Left cardiac atrium (tissue), 4 donors: ENCODE measurements around the gene RNASE8. TPM values are rescaled to one million over a fixed set of nuclear protein-coding genes. Genes with fewer than 3 reads are reported as not detected.
A peak's percentile ranks its signal among the peaks of the same experiment; 100 is the strongest.

Experiments used
- ATAC-seq, 2 donors: fragments of 200-7000 bp; cut with Tn5 transposase; one replicate each; pipeline ENCODE4 v1.9.1; 2020; ENCODE audit warnings: mild to moderate bottlenecking in 2 of 2, moderate library complexity in 2 of 2
- DNase-seq: peaks from one replicate; pipeline ENCODE4 v3.0.0-alpha.2; 2020
- intact Hi-C, 2 donors: fragments of 100-400 bp; cut with DNase I; formaldehyde crosslinking; loops; one replicate each; pipeline versions ENCODE4 v1.14.1 to v1.15.1; 2022 to 2023
- total RNA-seq, 2 donors: library from RNA; stranded (reverse); fragmentation: NEBNext Ultra II Directional; extraction: Animal tissue kit (Norgen Biotek cat#: 25700); gene quantifications; one replicate each; pipeline ENCODE4 v1.2.1, GENCODE V29; 2021
- donor health status: DM: no; HTN: yes; CAD: no.
- donor health status: DM: no; HTN: yes; CAD: no; lungs with severe emphysema.
- donor health status: DM: yes; HTN: yes; CAD: no.
- donor health status: Dilated cardiomyopathy.

Gene RNASE8
- total RNA-seq, 2 donors from 2014 or later: not detected

- DNase-seq (no peak), ATAC-seq (peak in 1 of 2 donors; percentile 38)
- intact Hi-C loops: no loop called here
Measured at GRCh38 chr14:21083565-21084325, 26.1 kb downstream of the RNASE8 start.

DNA sequence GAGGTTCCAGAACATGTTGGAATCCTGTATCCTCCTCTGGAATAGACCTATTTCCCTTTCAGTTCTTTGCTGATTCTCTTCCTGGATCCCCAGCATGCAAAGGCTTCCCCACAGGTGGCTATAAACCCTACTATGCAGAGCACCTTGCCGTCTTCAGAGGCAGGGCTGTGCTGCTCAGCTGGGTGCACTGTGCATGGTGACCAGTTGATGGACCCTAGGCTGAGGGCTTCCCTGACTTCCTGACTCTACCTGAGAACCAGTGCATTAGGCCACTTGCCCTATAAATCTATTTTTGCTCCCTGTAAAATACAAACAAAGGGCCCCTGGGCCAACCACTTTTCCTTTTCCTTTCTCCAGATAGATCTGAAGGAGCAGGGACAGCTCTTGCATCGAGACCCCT is 26.8 kb downstream of the RNASE8 start:
- intact Hi-C loops: no loop called here
- ATAC-seq (no peak), DNase-seq (no peak)

GRCh38 chr14:21084998-21085853 is 27.6 kb downstream of the RNASE8 start:
- intact Hi-C loops: no loop called here
- peak; percentile 8 to 48 for ATAC-seq
- no peak for DNase-seq

DNA sequence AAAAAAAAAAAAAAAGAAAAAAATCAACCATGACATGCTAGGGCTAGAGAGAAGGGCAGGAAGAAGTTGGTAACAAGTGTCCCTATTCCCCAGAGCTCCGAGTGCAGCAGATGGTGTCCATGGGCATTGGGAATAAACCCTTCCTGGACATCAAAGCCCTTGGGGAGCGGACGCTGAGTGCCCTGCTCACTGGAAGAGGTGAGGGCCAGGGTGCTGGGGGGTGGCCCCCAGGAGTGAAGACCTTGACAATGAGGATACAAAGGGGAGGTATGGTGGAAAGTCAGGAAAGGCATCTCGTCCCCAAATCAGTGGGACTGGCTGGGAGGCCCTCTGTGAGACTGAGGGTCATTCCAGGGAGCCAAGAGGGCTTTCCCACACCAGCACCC is 29.3 kb downstream of the RNASE8 start:
- no peak for DNase-seq
- intact Hi-C loops: no loop called here
- no peak for ATAC-seq

- peak; percentile 1 to 27 for ATAC-seq
- DNase-seq: no peak
- intact Hi-C loops: no loop called here
Measured at GRCh38 chr14:21087294-21088091, 29.9 kb downstream of the RNASE8 start.

- DNase-seq (no peak), ATAC-seq (no peak)
Measured at GRCh38 chr14:21088687-21089086, 31.1 kb downstream of the RNASE8 start.

DNA sequence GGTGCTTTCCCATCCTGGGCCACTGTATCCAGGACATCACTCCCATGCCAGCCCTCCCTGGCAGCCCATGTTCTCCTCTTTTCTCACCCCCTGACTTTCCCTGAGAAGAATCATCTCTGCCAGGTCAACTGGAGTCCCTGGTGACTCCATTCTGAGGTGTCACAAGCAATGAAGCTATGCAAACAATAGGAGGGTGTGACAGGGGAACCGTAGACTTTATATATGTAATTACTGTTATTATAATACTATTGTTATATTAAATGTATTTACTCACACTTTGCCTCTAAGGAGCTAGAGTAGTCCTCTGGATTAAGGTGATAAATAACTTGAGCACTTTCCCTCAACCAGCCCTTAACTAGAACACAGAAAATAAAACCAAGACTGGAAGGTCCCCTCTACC is 31.6 kb downstream of the RNASE8 start:
- intact Hi-C loops: no loop called here
- DNase-seq: no peak
- ATAC-seq: no peak

More at GRCh38 chr14:21088687-21089086, 31.1 kb downstream of the RNASE8 start:
- intact Hi-C loops: no loop called here

DNA sequence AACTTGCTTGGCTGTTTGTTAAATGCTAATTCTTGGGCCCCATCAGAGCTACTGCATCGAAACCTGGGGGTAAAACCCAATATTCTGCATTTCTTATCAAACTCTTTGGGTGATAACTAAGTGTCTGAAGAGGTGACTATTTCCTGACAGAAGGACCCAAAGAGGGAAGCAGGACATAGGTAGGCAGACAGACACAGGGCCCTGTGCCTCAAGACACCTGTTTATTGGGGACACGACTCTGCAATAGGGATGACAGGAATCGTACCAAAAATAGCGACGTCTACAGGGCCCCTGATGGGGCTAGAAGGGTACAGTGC is 32.2 kb downstream of the RNASE8 start:
- ATAC-seq: no peak
- DNase-seq: no peak
- intact Hi-C loops: loop anchor here (5.0 kb wide), 1 partner anchor 73 kb away; no protein-coding TSS in a partner anchor

DNA sequence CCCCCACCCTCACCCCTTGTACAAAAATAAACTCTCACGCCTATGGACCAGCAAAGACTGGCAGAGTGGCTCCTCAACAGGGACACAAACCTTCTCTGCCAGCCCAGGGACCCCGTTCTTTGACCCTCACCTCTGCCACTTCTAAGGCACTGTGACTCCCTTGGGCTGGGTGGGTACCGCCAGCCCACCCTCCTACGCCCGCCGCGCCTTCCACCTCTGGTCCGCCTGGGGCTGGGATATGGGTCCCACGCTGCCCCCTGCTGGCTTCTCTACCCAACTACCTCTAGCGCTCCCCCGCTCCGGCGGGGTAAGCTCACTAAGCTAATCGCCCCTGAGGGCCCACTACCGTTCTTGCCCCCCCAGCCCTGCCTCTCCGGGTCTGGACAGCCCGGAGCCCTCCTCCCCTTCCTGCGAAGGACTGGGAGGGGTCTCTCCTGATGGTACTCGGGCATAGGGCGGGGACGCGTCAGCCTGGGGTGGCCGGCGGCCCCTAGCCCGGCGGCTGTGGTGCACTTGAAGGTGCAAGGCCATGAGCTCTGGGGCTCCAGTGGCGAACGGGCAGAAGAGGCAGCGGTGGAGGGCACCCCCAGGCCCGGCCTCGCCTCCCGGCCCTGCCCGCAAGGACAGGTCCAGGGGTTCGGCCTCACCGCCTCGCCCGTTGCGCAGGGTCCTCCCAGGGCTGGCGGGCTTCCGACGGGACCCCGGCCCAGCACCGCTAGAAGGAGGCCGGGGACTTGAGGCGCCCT is 32.7 kb downstream of the RNASE8 start:
- DNase-seq: no peak
- intact Hi-C loops: loop anchor here (5.0 kb wide), 1 partner anchor 73 kb away; no protein-coding TSS in a partner anchor
- no peak for ATAC-seq

DNA sequence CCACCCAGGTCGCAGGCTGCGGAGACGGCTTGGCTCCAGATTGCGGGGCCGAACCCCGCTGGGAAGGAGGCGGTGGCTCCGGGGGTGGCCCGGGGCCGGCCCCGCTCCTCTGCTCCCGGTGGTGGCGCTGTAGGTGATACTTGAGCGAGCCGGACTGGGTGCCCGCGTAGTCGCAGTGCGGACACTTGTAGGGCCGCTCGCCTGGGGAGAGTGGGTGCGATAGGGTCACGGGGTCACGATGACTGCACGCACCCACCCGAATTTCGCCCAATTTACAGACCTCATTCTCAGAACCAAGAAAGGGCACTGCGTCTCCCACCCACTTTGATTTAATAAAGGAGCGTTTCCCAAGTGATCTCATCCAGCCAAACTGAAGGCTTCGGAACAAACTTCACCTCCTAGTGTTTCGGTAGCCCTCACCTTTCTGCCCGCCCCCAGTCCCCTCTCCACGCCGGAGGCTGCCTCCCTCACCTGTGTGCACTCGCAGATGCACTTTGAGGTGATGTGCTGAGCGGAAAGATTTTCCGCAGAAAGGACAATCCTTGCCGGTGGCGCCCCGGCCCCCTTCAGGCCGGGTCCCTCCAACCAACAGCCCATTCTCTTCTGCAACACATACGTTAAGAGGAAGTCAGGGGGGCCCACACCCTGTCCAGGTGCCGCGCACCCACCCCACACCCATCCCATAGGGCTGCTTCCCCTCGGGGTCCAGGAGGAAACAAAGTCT is 33.5 kb downstream of the RNASE8 start:
- ATAC-seq: no peak
- DNase-seq: no peak
- intact Hi-C loops: loop anchor here (5.0 kb wide), 1 partner anchor 74 kb away; no protein-coding TSS in a partner anchor

DNA sequence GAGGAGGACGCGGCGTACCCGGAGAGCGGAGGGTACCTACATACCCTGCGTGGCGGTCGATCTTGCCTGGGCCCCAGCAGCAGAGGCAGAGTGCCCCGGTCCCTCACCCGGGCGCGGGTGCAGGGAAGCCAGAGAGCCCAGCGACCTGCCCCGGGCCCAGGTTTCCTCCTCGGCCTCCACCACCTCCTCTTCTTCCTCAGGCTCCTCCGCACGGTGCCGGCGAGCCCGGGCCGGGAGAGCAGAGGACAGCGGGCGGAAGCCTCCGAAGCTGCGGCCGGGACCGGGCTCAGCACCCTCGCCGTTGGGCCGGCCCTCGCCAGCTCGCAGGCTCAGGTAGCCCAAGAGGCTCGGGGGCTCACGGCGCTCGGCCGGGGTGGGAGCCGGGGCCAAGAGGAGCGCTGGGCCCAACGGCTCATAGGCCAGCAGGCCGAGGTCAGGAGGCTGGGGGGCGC is 34.2 kb downstream of the RNASE8 start:
- intact Hi-C loops: loop anchor here (5.0 kb wide), 1 partner anchor 75 kb away; no protein-coding TSS in a partner anchor
- DNase-seq (no peak), ATAC-seq (peak; percentile 2 to 3)

GRCh38 chr14:21092273-21093011 is 34.8 kb downstream of the RNASE8 start:
- ATAC-seq (peak; percentile 72 to 76), DNase-seq (peak; percentile 87)
- intact Hi-C loops: loop anchor here (5.0 kb wide), 1 partner anchor 75 kb away; no protein-coding TSS in a partner anchor

- intact Hi-C loops: loop anchor here (5.0 kb wide), 1 partner anchor 76 kb away; no protein-coding TSS in a partner anchor
- ATAC-seq (peak in 1 of 2 donors; percentile 1), DNase-seq (no peak)
Measured at GRCh38 chr14:21093018-21093417, 35.4 kb downstream of the RNASE8 start.

DNA sequence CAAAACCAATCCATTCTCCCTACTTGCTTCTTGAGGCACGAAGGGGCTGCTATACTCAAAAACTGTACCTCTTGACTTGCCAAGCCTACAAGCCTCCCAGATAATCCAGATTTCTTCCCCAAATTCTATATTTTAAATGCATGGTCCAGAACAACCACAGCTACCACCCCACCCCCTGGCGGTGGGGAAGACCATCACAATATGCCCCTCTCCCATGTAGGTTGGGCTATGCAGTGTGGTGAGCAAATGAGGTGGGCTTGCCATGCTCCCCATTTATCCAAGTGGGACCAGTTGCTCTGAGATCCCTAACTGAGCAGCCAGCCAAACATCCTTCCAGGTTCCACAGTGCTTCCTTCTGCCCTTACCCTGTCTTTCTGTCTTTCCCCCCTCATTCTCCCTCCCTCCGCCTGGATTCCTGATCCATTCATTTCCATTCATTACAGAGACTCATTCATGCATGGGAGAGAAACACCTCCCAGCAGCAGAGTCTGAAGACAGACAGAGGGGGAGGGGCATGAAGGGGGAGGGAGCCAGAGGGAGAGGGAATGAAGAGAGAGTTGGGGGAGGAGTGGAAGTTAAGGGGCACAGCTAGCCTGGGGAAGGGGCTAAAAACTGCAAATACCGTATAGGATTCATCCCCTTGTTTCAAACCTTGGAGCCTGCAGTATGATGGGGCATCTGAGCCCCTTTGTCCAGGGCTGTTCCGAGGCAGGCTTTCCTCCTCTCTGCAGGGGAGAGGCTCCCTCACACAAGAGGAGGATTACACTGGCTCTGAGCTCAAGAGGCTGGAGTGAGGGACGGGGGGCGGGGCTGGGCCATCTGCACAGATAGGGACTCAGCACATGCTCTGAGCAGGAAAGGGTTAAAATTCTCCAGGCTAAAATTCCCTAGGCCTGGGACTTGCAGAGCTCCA is 36.4 kb downstream of the RNASE8 start:
- DNase-seq (no peak), ATAC-seq (no peak)
- intact Hi-C loops: loop anchor here (5.0 kb wide), 1 partner anchor 77 kb away; no protein-coding TSS in a partner anchor

- DNase-seq (no peak), ATAC-seq (no peak)
- intact Hi-C loops: no loop called here
Measured at GRCh38 chr14:21095430-21096205, 38.0 kb downstream of the RNASE8 start.
